Naive thymus-derived CD4-positive, alpha-beta T cell (primary cell): ENCODE results near the gene TM7SF3. TPM values are rescaled to one million over a fixed set of nuclear protein-coding genes. Genes with fewer than 3 reads are reported as not detected.
"Not testable (repeated sequence)": the region's sequence is repeated elsewhere in the genome, so short reads cannot be mapped to it uniquely, and the experiment has no call there.

ENCODE experiments used
- ATAC-seq: fragments of 150-1000 bp; cut with Tn5 transposase; 2 replicates; pipeline ENCODE4 v1.10.0; 2021; ENCODE audit warnings: mild to moderate bottlenecking, moderate library complexity
- CTCF ChIA-PET: fragments of 350-600 bp; sonication (Branson Sonifier 250); formaldehyde crosslinking; loops from one replicate; lab custom pipeline; 2021; ENCODE audit warnings: antibody characterized with exemption; lab: Charles Lee
- POLR2A ChIA-PET: fragments of 350-600 bp; sonication (Branson Sonifier 250); formaldehyde crosslinking; loops from one replicate; lab custom pipeline; 2021; ENCODE audit warnings: antibody characterized with exemption, inconsistent platforms; lab: Charles Lee
- DNase-seq, 9 donors: peaks; one replicate each; pipeline versions ENCODE4 v3.0.0 to v3.0.0-alpha.2; 2020 to 2022; ENCODE audit warnings: mixed read lengths in 1 of 9
- H3K27ac ChIP-seq: one replicate; pipeline ENCODE4 v1.7.0; 2013; ENCODE audit warnings: mild to moderate bottlenecking, low read depth, low read length, moderate library complexity
- H3K27me3 ChIP-seq, 2 donors: one replicate each; pipeline ENCODE4 v1.7.0; 2013; ENCODE audit warnings: low read length in 2 of 2, mild to moderate bottlenecking in 2 of 2, moderate library complexity in 2 of 2; ENCODE audit not compliant: control insufficient read depth in 2 of 2, insufficient read depth in 2 of 2
- H3K36me3 ChIP-seq, 3 experiments: 1 replicate in 2 of 3; 2 replicates in 1 of 3; pipeline ENCODE4 v1.7.0; 2013; ENCODE audit warnings: low read length in 3 of 3, mild to moderate bottlenecking in 3 of 3, moderate library complexity in 1 of 3; ENCODE audit not compliant: insufficient read depth in 3 of 3, control insufficient read depth in 2 of 3
- H3K4me1 ChIP-seq, 2 donors: one replicate each; pipeline ENCODE4 v1.7.0; 2013; ENCODE audit warnings: low read length in 2 of 2, mild to moderate bottlenecking in 2 of 2, moderate library complexity in 1 of 2; ENCODE audit not compliant: control insufficient read depth in 2 of 2, insufficient read depth in 2 of 2
- H3K4me3 ChIP-seq: 2 replicates; pipeline ENCODE4 v1.7.0; 2013; ENCODE audit warnings: mild to moderate bottlenecking, low read length
- H3K9me3 ChIP-seq, 3 experiments: 1 replicate in 2 of 3; 2 replicates in 1 of 3; pipeline ENCODE4 v1.7.0; 2013; ENCODE audit warnings: low read length in 3 of 3; ENCODE audit not compliant: control insufficient read depth in 2 of 3
- H3K27ac Mint-ChIP-seq, 9 donors: one replicate each; pipeline ENCODE4 v1.8.0; 2020 to 2022; ENCODE audit warnings: mixed read lengths in 9 of 9, mild to moderate bottlenecking in 8 of 9, moderate library complexity in 5 of 9, inconsistent platforms in 2 of 9
- H3K27me3 Mint-ChIP-seq, 5 donors: one replicate each; pipeline ENCODE4 v1.8.0; 2021 to 2022; ENCODE audit warnings: mixed read lengths in 5 of 5, mild to moderate bottlenecking in 1 of 5
- H3K36me3 Mint-ChIP-seq, 5 donors: one replicate each; pipeline ENCODE4 v1.8.0; 2020 to 2022; ENCODE audit warnings: mixed read lengths in 5 of 5, mild to moderate bottlenecking in 3 of 5, inconsistent platforms in 1 of 5
- H3K4me1 Mint-ChIP-seq, 7 donors: one replicate each; pipeline ENCODE4 v1.8.0; 2020 to 2022; ENCODE audit warnings: mixed read lengths in 7 of 7, mild to moderate bottlenecking in 3 of 7, inconsistent platforms in 1 of 7
- H3K4me3 Mint-ChIP-seq, 10 donors: one replicate each; pipeline ENCODE4 v1.8.0; 2020 to 2022; ENCODE audit warnings: mild to moderate bottlenecking in 10 of 10, mixed read lengths in 10 of 10, moderate library complexity in 6 of 10, inconsistent platforms in 2 of 10
- H3K9me3 Mint-ChIP-seq, 11 donors: one replicate each; pipeline ENCODE4 v1.8.0; 2020 to 2022; ENCODE audit warnings: mixed read lengths in 11 of 11, mild to moderate bottlenecking in 4 of 11, inconsistent platforms in 1 of 11, moderate library complexity in 1 of 11
- intact Hi-C, 2 donors: fragments of 100-400 bp; cut with micrococcal nuclease; formaldehyde crosslinking; loops; one replicate each; pipeline ENCODE4 v1.15.1; 2023
- polyA plus RNA-seq, 2 donors: library from polyadenylated mRNA; unstranded; fragments of 300-500 nt; fragmentation: Illumina TruSeq; gene quantifications; one replicate each; pipeline ENCODE4 v1.2.3, GENCODE V29; 2021
- total RNA-seq, 6 experiments: library from RNA in 5 of 6; stranded (reverse) in 5 of 6; gene quantifications; 1 replicate in 5 of 6; 2 replicates in 1 of 6; pipeline ENCODE4 v1.2.3 and lab custom pipeline; 2021 to 2026

The TM7SF3 gene
- total and polyA plus RNA-seq, 7 experiments from 2014 or later = 24.4 to 61.7 (median 33.0) TPM

GRCh38 chr12:26963413-26963812 lies 50.8 kb downstream of the TM7SF3 start:
- Histone ChIP-seq H3K27me3 (no peaks in the 10 kb centered on the region), H3K36me3 (peaks cover 0 to 42% (median 6%) of the 10 kb centered on the region in 3 experiments), H3K4me3 (no peak overlapping the region), H3K4me1 (no peaks in the 10 kb centered on the region), H3K9me3 (no peaks in the 10 kb centered on the region), H3K27ac (no peak overlapping the region)
- no peak overlapping the region for H3K4me3 Mint-ChIP-seq
- no peaks in the 10 kb centered on the region for H3K27me3 Mint-ChIP-seq
- H3K9me3 Mint-ChIP-seq = no peaks in the 10 kb centered on the region
- CTCF ChIA-PET = no interaction called here
- peaks cover 0 to 11% (median 5%) of the 10 kb centered on the region in 7 donors for H3K4me1 Mint-ChIP-seq
- POLR2A ChIA-PET = no interaction called here
- ATAC-seq = no peak
- H3K27ac Mint-ChIP-seq = peak overlapping the region in 2 of 9 donors; percentile 6 to 23
- peaks cover 14 to 41% (median 27%) of the 10 kb centered on the region in 5 donors for H3K36me3 Mint-ChIP-seq
- intact Hi-C loops = no loop called here
- no peak for DNase-seq

GRCh38 chr12:26961803-26962202 lies 52.4 kb downstream of the TM7SF3 start:
- POLR2A ChIA-PET = no interaction called here
- H3K9me3 ChIP-seq = no peaks in the 10 kb centered on the region
- CTCF ChIA-PET = no interaction called here
- H3K4me1 Mint-ChIP-seq = peaks cover under 1 to 16% (median 6%) of the 10 kb centered on the region in 7 donors
- DNase-seq (no peak), ATAC-seq (no peak)
- no peak overlapping the region for H3K27ac ChIP-seq
- H3K4me3 ChIP-seq = no peak overlapping the region
- no peak overlapping the region for H3K4me3 Mint-ChIP-seq
- no peaks in the 10 kb centered on the region for H3K27me3 Mint-ChIP-seq
- no peaks in the 10 kb centered on the region for H3K9me3 Mint-ChIP-seq
- intact Hi-C loops = no loop called here
- no peaks in the 10 kb centered on the region for H3K27me3 ChIP-seq
- peak overlapping the region in 1 of 9 donors; percentile 28 for H3K27ac Mint-ChIP-seq
- H3K36me3 ChIP-seq = peaks cover 7 to 55% (median 14%) of the 10 kb centered on the region in 3 experiments
- H3K36me3 Mint-ChIP-seq = peaks cover 16 to 40% (median 27%) of the 10 kb centered on the region in 5 donors
- no peaks in the 10 kb centered on the region for H3K4me1 ChIP-seq

- H3K4me3 Mint-ChIP-seq, H3K27me3 Mint-ChIP-seq, H3K4me1 ChIP-seq, H3K9me3 ChIP-seq, ATAC-seq, POLR2A ChIA-PET, H3K27me3 ChIP-seq, H3K4me3 ChIP-seq, intact Hi-C loops, CTCF ChIA-PET, H3K9me3 Mint-ChIP-seq, H3K27ac ChIP-seq, DNase-seq: not testable (repeated sequence)
- peaks cover 10 to 55% (median 17%) of the 10 kb centered on the region in 3 experiments for H3K36me3 ChIP-seq
- Mint-ChIP-seq H3K4me1 (peaks cover 3 to 20% (median 7%) of the 10 kb centered on the region in 7 donors), H3K36me3 (peaks cover 20 to 40% (median 29%) of the 10 kb centered on the region in 5 donors), H3K27ac (peak overlapping the region in 1 of 9 donors; percentile 28)
These were observed 52.8 kb downstream of the TM7SF3 start for GRCh38 chr12:26961391-26961790.

GRCh38 chr12:26954027-26954426 lies 60.2 kb downstream of the TM7SF3 start:
- Mint-ChIP-seq H3K27ac (peak overlapping the region in 6 of 9 donors; percentile 10 to 77 (median 33)), H3K27me3 (no peaks in the 10 kb centered on the region), H3K4me3 (peak overlapping the region in 1 of 10 donors; percentile 50), H3K4me1 (peaks cover 18 to 67% (median 46%) of the 10 kb centered on the region in 7 donors), H3K9me3 (peaks cover 0 to 7% (median 0%) of the 10 kb centered on the region in 11 donors), H3K36me3 (peaks cover 7 to 33% (median 27%) of the 10 kb centered on the region in 5 donors)
- Histone ChIP-seq H3K27me3 (no peaks in the 10 kb centered on the region), H3K36me3 (peaks cover 10 to 22% (median 11%) of the 10 kb centered on the region in 3 experiments), H3K27ac (no peak overlapping the region), H3K4me3 (no peak overlapping the region), H3K9me3 (no peaks in the 10 kb centered on the region), H3K4me1 (peaks cover 11 to 12% of the 10 kb centered on the region in 2 donors)
- ChIA-PET CTCF (interaction anchor here (0.6 kb wide), 1 partner anchor 333 kb away, joined by 3 read pairs; no protein-coding TSS in a partner anchor), POLR2A (interaction anchor here (0.6 kb wide), 1 partner anchor 59 kb away, joined by 3 read pairs; no protein-coding TSS in a partner anchor)
- DNase-seq = no peak
- intact Hi-C loops = loop anchor here in 1 of 2 donors (1.0 kb wide), 1 partner anchor 15 kb away; no protein-coding TSS in a partner anchor
- no peak for ATAC-seq

GRCh38 chr12:26953447-26953846 lies 60.7 kb downstream of the TM7SF3 start:
- Histone ChIP-seq H3K36me3 (peaks cover 10 to 19% (median 11%) of the 10 kb centered on the region in 3 experiments), H3K27me3 (no peaks in the 10 kb centered on the region), H3K9me3 (no peaks in the 10 kb centered on the region), H3K27ac (no peak overlapping the region), H3K4me3 (no peak overlapping the region), H3K4me1 (peaks cover 11 to 12% of the 10 kb centered on the region in 2 donors)
- DNase-seq (no peak), ATAC-seq (peak; percentile 91)
- Mint-ChIP-seq H3K4me3 (peak overlapping the region in 4 of 10 donors; percentile 13 to 50 (median 30)), H3K9me3 (peaks cover 0 to 13% (median 1%) of the 10 kb centered on the region in 11 donors), H3K4me1 (peaks cover 18 to 69% (median 48%) of the 10 kb centered on the region in 7 donors), H3K27me3 (no peaks in the 10 kb centered on the region), H3K36me3 (peaks cover 9 to 35% (median 29%) of the 10 kb centered on the region in 5 donors), H3K27ac (peak overlapping the region in 6 of 9 donors; percentile 10 to 75 (median 58))
- POLR2A ChIA-PET = no interaction called here
- intact Hi-C loops = no loop called here
- CTCF ChIA-PET = interaction anchor here (0.6 kb wide), 1 partner anchor 333 kb away, joined by 3 read pairs; no protein-coding TSS in a partner anchor

GRCh38 chr12:26948309-26948708 lies 65.9 kb downstream of the TM7SF3 start:
- H3K4me1 Mint-ChIP-seq = peaks cover 39 to 83% (median 63%) of the 10 kb centered on the region in 7 donors
- intact Hi-C loops = no loop called here
- peaks cover 4 to 51% (median 44%) of the 10 kb centered on the region in 5 donors for H3K36me3 Mint-ChIP-seq
- H3K9me3 Mint-ChIP-seq = peaks cover 0 to 30% (median 11%) of the 10 kb centered on the region in 11 donors
- no peak overlapping the region for H3K27ac Mint-ChIP-seq
- Histone ChIP-seq H3K4me1 (peaks cover 21 to 32% of the 10 kb centered on the region in 2 donors), H3K27me3 (no peaks in the 10 kb centered on the region), H3K4me3 (no peak overlapping the region), H3K27ac (no peak overlapping the region), H3K9me3 (no peaks in the 10 kb centered on the region), H3K36me3 (no peaks in the 10 kb centered on the region)
- POLR2A ChIA-PET = interaction anchor here (0.6 kb wide), 1 partner anchor 14 kb away, joined by 4 read pairs; no protein-coding TSS in a partner anchor
- CTCF ChIA-PET = no interaction called here
- DNase-seq (no peak), ATAC-seq (no peak)
- H3K4me3 Mint-ChIP-seq = peak overlapping the region in 1 of 10 donors; percentile 28
- no peaks in the 10 kb centered on the region for H3K27me3 Mint-ChIP-seq
